PC-9 (cell line): ENCODE measurements around the gene MBD3. TPM values are rescaled to one million over a fixed set of nuclear protein-coding genes. Genes with fewer than 3 reads are reported as not detected.

Experiments
- BruUV-seq: library from RNA; stranded (reverse); fragments of 400-500 nt; replicated peaks from 2 replicates; lab custom pipeline; 2021; lab: Mats Ljungman, UMichigan
- CTCF ChIA-PET: fragments of 300-600 bp; sonication (Branson Sonifier 250); formaldehyde crosslinking; loops from one replicate; lab custom pipeline; 2022; ENCODE audit warnings: antibody characterized with exemption; lab: Charles Lee
- POLR2A ChIA-PET: fragments of 300-600 bp; sonication (Branson Sonifier 250); formaldehyde crosslinking; loops from one replicate; lab custom pipeline; 2022; ENCODE audit warnings: antibody characterized with exemption; ENCODE audit not compliant: unreplicated experiment; lab: Charles Lee
- DNase-seq, 2 experiments: peaks; one replicate each; pipeline versions ENCODE4 v3.0.0 to v3.0.0-alpha.2; 2015 to 2022; ENCODE audit warnings: mixed read lengths in 1 of 2
- H2AFZ ChIP-seq: fragments of 200-600 bp; sonication (generic); 2 replicates; pipeline ENCODE4 v1.8.1; 2017; ENCODE audit warnings: antibody characterized with exemption
- H3F3A ChIP-seq: fragments of 200-600 bp; sonication (generic); 2 replicates; pipeline ENCODE4 v1.8.1; 2017; ENCODE audit warnings: antibody characterized with exemption, mild to moderate bottlenecking, low read depth; ENCODE audit not compliant: insufficient read depth
- H3K27ac ChIP-seq: fragments of 200-600 bp; sonication (generic); 2 replicates; pipeline ENCODE4 v1.6.1; 2016; ENCODE audit warnings: mixed run types
- H3K27me3 ChIP-seq: fragments of 200-600 bp; sonication (generic); 2 replicates; pipeline ENCODE4 v1.6.1; 2016; ENCODE audit warnings: low read depth, mixed run types; ENCODE audit not compliant: insufficient read depth
- H3K36me3 ChIP-seq: fragments of 200-600 bp; sonication (generic); 2 replicates; pipeline ENCODE4 v1.6.1; 2016; ENCODE audit warnings: low read depth, mixed run types
- H3K4me1 ChIP-seq: fragments of 200-600 bp; sonication (generic); replicated peaks from 2 replicates; pipeline ENCODE4 v1.6.1; 2016; ENCODE audit warnings: mixed run types; ENCODE audit not compliant: insufficient read depth
- H3K4me2 ChIP-seq: fragments of 200-600 bp; sonication (generic); 2 replicates; pipeline ENCODE4 v1.6.1; 2017; ENCODE audit warnings: mixed run types
- H3K4me3 ChIP-seq: fragments of 200-600 bp; sonication (generic); 2 replicates; pipeline ENCODE4 v1.6.1; 2016; ENCODE audit warnings: mixed run types
- H3K79me2 ChIP-seq: fragments of 200-600 bp; sonication (generic); 2 replicates; pipeline ENCODE4 v1.6.1; 2017; ENCODE audit warnings: low read depth, mixed run types
- H3K9me2 ChIP-seq: fragments of 200-600 bp; sonication (generic); 2 replicates; pipeline ENCODE4 v1.8.1; 2017; ENCODE audit warnings: mild to moderate bottlenecking; ENCODE audit not compliant: insufficient read depth
- H3K9me3 ChIP-seq: fragments of 200-600 bp; sonication (generic); 2 replicates; pipeline ENCODE4 v1.8.1; 2016; ENCODE audit warnings: low read depth; ENCODE audit not compliant: insufficient read depth
- H4K20me1 ChIP-seq: fragments of 200-600 bp; sonication (generic); 2 replicates; pipeline ENCODE4 v1.8.1; 2017; ENCODE audit not compliant: insufficient read depth
- EZH2 ChIP-seq: fragments of 200-600 bp; sonication (generic); IDR thresholded peaks from 2 replicates; pipeline ENCODE4 v1.8.0; 2017; ENCODE audit warnings: antibody characterized with exemption, low read depth
- intact Hi-C: fragments of 100-400 bp; cut with micrococcal nuclease; formaldehyde crosslinking; loops from one replicate; pipeline ENCODE4 v1.10.0; 2022; ENCODE audit not compliant: unreplicated experiment
- total RNA-seq: library from RNA; stranded (reverse); gene quantifications from 2 replicates; pipeline ENCODE4 v1.2.3, GENCODE V29; 2021
- TF ChIP-seq, protein P1 (sequence below): fragments of 200-600 bp; sonication (generic); conservative IDR thresholded peaks from 2 replicates; pipeline ENCODE4 v1.6.1; 2017; ENCODE audit warnings: mixed run types, antibody characterized with exemption, mild to moderate bottlenecking, moderate library complexity

Gene MBD3
- total RNA-seq, 1 experiment from 2014 or later, result 129 TPM

DNA sequence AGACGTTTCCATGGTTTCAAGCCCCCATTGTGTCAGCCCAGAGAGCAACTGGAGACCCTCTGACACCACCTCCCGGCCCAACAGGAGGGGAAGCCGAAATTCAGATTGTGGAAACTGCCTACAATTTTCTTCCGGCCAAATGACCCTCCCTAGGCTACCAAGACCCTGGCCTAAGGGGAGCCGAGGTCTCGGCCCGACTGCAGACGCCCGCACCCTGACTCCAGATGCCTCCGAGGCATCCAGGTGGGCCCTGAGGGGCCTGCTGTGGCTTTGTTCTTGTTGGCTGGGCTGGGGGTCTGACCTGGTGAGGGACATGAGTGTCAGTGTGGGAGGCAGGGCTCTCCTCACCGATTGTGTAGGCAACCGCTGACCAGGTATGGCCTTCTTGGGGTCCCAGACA is 34.1 kb downstream of the MBD3 start:
- H3K4me3 ChIP-seq, result no peak overlapping the region
- H3K36me3 ChIP-seq, result no peaks in the 10 kb centered on the region
- DNase-seq, result no peak
- BruUV-seq, result no TSS peak
- no peaks in the 10 kb centered on the region for H3K27me3 ChIP-seq
- intact Hi-C loops, result no loop called here
- ChIA-PET POLR2A (no interaction called here), CTCF (no interaction called here)
- no peaks in the 10 kb centered on the region for H3K4me1 ChIP-seq
- H3K27ac ChIP-seq, result no peak overlapping the region
- H3K9me3 ChIP-seq, result no peaks in the 10 kb centered on the region
- H3K79me2 ChIP-seq, result no peaks in the 10 kb centered on the region
- no peaks in the 10 kb centered on the region for H3K9me2 ChIP-seq
- no peaks in the 10 kb centered on the region for H3F3A ChIP-seq
- no peak for TF ChIP-seq EZH2
- TF ChIP-seq, protein P1, sequence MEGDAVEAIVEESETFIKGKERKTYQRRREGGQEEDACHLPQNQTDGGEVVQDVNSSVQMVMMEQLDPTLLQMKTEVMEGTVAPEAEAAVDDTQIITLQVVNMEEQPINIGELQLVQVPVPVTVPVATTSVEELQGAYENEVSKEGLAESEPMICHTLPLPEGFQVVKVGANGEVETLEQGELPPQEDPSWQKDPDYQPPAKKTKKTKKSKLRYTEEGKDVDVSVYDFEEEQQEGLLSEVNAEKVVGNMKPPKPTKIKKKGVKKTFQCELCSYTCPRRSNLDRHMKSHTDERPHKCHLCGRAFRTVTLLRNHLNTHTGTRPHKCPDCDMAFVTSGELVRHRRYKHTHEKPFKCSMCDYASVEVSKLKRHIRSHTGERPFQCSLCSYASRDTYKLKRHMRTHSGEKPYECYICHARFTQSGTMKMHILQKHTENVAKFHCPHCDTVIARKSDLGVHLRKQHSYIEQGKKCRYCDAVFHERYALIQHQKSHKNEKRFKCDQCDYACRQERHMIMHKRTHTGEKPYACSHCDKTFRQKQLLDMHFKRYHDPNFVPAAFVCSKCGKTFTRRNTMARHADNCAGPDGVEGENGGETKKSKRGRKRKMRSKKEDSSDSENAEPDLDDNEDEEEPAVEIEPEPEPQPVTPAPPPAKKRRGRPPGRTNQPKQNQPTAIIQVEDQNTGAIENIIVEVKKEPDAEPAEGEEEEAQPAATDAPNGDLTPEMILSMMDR, result no peak
- H3K4me2 ChIP-seq, result no peak overlapping the region
- H2AFZ ChIP-seq, result no peak overlapping the region
- no peaks in the 10 kb centered on the region for H4K20me1 ChIP-seq

DNA sequence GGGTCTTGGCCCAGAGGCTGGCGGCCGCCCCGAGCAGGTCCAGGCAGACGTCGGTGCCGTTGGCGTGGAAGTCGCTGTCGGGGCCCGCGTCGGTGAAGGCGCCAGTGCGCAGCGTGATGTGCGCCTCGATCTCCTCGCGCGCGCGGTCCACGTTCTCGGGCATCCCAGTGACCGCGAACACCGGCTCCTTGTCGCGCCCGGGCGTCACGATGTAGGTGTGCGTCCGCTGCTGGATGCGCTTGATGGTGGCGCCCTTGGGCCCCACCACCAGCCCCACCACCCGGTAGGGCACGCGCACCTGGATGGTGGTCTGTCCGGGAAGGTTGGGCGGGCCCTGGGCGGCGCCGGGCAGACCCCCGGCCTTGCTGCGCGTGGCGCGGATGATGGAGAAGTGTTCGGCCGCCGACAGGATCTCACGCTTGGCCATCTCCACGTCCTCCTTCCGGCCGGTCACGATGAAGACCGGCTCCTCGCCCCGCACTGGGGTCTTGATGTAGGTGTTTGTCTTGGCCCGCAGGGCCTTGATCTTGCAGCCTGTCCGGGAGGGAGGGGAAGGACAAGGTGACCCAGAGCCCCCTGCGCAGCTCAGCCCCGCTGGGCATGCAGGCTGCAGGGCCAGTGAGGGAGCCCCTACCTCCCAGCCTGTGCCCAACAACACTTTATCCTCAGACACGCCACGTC is 36.1 kb downstream of the MBD3 start:
- no peaks in the 10 kb centered on the region for H3K27me3 ChIP-seq
- no peaks in the 10 kb centered on the region for H3K36me3 ChIP-seq
- intact Hi-C loops, result no loop called here
- H2AFZ ChIP-seq, result no peak overlapping the region
- ChIA-PET POLR2A (no interaction called here), CTCF (no interaction called here)
- no peaks in the 10 kb centered on the region for H4K20me1 ChIP-seq
- DNase-seq, result no peak
- H3K4me3 ChIP-seq, result no peak overlapping the region
- H3K4me2 ChIP-seq, result no peak overlapping the region
- BruUV-seq, result no TSS peak
- no peaks in the 10 kb centered on the region for H3K4me1 ChIP-seq
- no peaks in the 10 kb centered on the region for H3F3A ChIP-seq
- no peaks in the 10 kb centered on the region for H3K79me2 ChIP-seq
- no peaks in the 10 kb centered on the region for H3K9me3 ChIP-seq
- no peak for TF ChIP-seq EZH2
- TF ChIP-seq, protein P1, result no peak
- H3K27ac ChIP-seq, result no peak overlapping the region
- no peaks in the 10 kb centered on the region for H3K9me2 ChIP-seq

DNA sequence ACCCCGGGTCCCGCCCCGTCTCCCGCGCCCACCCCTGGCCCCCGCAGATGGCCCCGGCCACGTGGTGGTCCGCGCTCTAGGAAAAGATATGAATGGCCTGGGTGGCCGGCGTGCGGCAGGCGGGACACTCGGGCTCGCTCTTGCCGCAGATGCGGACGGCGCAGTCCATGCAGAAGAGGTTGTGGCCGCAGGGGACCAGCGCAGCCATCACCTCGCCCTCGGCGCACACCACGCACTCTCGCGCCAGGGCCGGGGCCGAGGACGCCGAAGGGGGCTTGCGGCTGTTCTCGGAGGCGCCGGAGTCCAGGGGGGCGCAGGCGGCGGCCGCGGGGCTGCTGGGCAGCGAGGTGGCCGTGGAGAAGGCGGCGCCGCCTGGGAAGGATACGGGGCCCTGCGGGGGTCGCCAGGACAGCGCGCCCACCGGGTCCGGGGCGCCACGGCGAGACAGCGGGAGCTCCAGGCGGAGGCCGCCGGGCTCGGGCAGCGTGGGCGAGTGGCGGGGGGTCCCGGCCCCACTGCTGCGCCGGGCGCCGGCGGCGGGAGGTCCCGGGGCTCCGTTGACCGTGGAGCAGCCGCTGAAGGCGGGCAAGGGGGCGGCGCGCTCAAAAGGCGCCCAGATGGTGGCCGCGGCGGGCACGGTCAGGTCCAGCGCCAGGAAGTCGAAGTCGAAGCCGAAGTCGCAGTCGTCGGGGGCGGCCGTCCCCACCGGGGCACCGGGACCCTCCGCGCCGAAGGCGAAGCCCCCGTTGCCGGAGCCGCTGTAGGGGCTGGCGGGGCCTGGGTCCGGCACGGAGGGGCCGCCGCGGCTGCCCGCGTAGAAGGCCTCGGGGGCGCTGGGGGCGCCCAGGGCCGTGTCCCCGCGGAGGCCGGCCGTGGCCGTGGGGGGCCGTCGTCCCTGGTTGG is 36.9 kb downstream of the MBD3 start:
- no peak for DNase-seq
- Histone ChIP-seq H3K27ac (no peak overlapping the region), H3K9me3 (no peaks in the 10 kb centered on the region), H3K36me3 (no peaks in the 10 kb centered on the region), H3K9me2 (no peaks in the 10 kb centered on the region), H3K27me3 (no peaks in the 10 kb centered on the region), H2AFZ (no peak overlapping the region), H3K4me1 (no peaks in the 10 kb centered on the region), H3K4me2 (no peak overlapping the region), H3K4me3 (no peak overlapping the region), H3K79me2 (no peaks in the 10 kb centered on the region), H3F3A (no peaks in the 10 kb centered on the region), H4K20me1 (no peaks in the 10 kb centered on the region)
- BruUV-seq, result no TSS peak
- intact Hi-C loops, result no loop called here
- TF ChIP-seq, protein P1, result no peak
- no peak for TF ChIP-seq EZH2
- ChIA-PET POLR2A (no interaction called here), CTCF (no interaction called here)
